Measurements from ENCODE around the gene BHLHE23.

The BHLHE23 gene

DNA sequence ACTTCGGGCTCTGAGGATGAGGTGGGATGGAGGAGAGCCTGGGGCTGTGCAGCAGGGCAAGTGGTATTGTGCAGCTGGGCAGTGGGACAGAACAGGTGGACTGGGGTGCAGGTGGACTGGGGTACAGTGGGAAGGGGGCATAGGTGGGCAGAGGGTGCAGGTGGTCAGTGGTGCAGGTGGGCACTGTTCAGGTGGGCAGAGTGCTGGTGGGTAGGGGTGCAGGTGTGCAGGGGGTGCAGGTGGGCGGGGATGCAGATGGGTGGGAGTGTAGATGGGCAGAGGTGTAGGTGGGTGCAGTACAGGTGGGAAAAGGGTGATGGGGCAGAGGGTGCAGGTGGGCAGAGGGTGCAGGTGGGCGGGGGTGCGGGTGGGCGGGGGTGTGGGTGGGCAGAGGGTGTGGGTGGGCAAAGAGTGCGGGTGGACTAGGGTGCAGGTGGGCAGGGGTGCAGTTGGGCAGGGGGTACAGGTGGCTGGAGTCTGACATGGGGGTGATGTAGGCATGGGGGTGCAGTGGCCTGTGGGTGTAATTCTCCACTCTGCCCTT, 20.4 kb downstream of the BHLHE23 start:
- DNase-seq = no peak

GRCh38 chr20:62985444-62985778, 21.4 kb downstream of the BHLHE23 start:
- no peak for DNase-seq

DNA sequence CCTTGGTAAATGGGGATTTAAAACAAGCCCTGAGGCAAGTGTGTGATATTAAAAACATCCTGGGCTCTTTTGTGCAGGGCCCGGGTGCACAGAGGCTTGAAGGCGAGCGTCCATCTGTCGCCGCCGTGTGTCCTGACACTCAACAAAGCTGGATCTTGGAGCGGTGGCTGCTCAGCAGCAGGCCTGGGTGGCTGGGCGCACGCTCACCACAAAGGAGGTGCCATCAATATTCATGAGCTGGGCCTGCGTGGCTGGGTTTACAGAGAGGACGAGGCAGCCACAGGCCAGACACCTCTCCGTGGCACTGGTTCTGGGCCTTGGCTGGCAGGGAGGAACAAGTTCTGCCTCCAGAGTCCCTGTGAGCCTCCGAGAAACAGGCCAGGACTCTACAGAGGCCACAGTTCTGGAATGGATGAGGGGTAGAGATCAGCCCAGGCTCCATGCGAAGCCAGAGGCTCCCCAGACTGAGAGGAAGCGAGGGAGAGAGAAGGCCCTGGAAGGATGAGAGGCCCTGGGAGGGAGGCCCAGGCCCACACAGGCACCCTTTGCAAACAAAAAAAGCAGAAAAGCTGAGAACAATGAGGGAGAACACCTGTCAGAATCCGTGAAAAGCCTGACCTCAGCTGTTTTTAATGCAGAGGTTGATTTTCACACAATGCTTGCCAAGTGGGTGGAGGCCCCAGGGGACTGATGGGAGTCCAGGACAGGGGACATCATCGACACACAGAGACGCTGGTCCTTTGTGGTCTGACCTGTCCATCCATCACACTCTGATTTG, 21.9 kb downstream of the BHLHE23 start:
- DNase-seq = no peak

- DNase-seq = no peak
These were observed 23.6 kb downstream of the BHLHE23 start for GRCh38 chr20:62983210-62983609.

- DNase-seq = no peak
These were observed 24.4 kb downstream of the BHLHE23 start for GRCh38 chr20:62982124-62983075.

- DNase-seq = no peak
These were observed 25.8 kb downstream of the BHLHE23 start for GRCh38 chr20:62980970-62981369.

DNA sequence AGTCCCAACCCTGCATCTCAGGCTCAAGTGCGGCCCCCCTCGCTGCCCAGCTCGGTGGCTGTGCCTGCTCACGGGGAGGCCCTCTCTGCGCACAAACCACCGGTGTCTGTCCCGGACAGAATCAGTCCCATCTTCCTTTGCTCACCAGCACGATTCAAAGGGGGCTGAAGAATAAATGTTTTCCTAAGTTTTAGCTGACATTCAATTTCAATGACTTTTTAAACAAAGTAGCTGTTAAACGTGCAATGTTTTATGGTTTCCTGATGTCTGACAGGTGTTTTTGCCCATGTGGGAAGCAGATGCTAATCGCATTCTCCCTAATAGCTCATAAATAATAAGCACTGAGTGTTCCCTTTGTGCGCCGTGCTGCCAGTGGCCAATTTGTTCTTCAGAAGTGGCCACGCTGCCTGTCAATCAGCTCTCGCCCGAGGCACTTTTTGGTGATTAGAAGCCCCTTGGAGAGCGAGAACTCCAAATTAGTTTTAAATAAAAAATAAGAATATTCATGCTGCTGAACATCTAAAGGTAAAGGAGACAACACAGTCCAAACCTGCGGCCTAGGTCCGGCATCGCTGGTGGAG, 26.3 kb downstream of the BHLHE23 start:
- DNase-seq = no peak

- no peak for DNase-seq
These were observed 26.8 kb downstream of the BHLHE23 start for GRCh38 chr20:62979876-62980373.

DNA sequence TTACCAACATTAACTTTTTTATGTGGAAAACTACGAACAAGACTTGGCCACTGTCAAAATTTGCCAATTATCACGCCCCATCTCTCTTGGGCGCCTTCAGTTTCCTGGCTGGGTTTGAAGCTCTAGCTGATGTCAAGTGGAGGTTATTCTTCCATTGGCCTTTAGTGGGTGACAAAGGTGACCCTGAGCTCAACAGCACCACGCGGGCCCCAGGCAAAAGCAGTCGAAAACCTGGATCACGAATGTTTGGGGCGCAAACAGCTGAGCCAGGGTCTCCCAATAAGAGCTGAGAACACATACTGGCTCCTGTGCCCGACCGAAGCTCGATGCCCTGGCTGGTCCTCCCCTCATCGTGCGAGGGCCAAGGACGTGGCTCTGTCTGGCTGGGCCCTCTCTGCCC, 27.5 kb downstream of the BHLHE23 start:
- no peak for DNase-seq

DNA sequence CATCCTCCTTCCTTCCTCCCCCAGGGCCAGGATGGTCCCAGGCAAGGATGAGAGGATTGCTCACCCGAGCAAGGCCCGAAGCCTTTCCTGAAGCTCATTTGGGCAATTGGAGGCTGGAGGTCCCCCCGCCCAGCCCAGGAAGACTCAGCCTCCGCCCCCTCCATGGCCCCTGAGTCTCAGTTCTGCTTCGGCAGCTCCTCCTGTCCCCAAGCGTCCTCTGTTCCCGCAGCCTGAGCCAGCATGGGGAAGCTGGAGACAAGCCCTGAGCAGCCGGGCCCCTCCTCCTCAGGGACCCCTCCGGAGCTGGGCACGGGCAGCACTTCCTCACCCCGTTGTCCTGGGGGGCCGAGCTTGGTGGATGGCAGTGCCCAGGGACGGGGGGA, 28.2 kb downstream of the BHLHE23 start:
- DNase-seq = no peak

DNA sequence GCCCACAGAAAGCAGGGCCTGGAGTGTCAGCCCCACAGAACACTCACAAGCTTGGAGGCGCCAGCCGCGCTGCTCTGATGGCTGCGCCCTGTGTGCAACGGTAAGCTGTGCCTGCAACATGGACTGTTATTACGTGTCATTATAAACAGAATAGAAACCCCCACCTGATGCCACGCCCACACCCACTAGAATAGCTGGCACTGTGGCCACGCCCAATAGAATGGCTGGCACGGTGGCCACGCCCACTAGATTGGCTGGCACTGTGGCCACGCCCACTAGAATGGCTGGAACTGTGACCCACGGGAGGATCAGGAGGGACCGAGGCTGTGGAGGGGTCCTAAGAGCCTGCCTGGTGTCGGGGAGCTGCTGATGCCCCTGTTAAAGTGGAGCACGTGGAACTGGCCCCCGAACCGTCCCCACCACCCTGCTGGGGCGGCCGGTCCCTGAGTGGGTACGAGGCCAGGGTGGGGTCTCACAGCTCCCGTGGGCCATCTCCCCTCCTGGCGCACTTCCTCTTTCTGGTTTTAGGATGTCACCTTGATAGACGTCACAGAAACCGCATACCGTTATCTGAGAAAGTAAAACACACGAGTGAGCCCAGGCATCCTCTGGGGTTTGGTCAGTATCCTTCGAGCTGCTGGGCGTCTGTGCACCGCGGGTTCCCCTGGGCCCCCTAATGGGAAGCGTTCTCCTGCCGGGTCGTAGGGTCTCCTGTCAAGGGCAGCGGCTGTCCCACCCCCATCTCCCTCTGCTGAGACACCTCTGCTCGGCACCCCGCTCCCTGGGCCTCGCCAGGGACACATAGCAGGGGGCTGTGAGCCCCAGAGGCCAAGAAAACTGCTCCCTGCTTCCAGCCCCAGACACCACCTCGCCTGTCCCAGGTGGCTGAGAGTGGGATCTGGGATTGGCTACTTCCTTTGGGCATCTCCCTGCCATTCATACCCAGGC, 28.9 kb downstream of the BHLHE23 start:
- DNase-seq = no peak

- DNase-seq = no peak
These were observed 29.9 kb downstream of the BHLHE23 start for GRCh38 chr20:62976886-62977285.

GRCh38 chr20:62975812-62976508, 30.8 kb downstream of the BHLHE23 start:
- no peak for DNase-seq

- DNase-seq = no peak
These were observed 31.5 kb downstream of the BHLHE23 start for GRCh38 chr20:62975251-62975760.

DNA sequence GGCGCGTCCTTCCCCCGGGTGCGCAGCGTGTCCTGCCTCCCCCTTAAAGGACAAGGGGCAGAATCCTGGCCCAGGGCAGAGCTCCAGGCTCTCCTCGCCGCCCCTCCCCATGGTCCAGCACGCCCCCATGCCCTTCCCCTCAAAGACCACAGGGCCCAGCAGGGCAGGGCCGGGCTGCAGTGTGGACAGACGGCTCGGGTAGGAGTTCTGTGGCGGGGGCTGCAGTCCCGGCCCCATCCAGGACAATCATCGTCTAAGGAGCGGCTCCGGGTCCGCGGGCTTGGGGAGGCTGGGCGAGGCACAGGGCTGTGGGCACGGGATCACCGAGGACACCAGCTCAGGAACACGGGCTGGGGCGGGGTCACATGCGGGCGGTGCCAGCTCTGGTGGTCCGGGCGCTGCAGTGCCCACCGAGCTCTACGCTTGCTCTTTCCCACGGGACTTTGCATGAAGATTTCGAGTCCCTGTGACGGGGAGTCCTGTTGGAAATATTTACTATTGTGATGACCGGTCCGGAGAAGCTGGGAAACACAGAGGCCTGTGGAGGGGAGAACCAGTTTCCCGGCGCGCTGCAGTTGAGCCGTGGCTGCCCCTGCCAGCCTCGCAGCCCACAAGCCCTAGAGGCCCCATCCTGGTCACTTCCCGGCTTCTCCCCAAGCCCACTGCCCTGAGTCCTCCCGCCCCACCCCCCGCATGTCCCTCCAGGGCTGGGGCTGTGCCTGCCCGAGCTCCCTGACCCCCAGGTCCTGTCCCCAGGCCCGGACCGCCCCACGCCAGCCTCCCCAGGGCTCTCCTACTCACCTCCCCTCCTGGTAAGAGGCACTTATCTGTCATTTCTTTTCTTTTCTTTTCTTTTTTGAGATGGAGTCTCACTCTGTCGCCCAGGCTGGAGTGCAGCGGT, 33.7 kb downstream of the BHLHE23 start:
- DNase-seq = no peak

DNA sequence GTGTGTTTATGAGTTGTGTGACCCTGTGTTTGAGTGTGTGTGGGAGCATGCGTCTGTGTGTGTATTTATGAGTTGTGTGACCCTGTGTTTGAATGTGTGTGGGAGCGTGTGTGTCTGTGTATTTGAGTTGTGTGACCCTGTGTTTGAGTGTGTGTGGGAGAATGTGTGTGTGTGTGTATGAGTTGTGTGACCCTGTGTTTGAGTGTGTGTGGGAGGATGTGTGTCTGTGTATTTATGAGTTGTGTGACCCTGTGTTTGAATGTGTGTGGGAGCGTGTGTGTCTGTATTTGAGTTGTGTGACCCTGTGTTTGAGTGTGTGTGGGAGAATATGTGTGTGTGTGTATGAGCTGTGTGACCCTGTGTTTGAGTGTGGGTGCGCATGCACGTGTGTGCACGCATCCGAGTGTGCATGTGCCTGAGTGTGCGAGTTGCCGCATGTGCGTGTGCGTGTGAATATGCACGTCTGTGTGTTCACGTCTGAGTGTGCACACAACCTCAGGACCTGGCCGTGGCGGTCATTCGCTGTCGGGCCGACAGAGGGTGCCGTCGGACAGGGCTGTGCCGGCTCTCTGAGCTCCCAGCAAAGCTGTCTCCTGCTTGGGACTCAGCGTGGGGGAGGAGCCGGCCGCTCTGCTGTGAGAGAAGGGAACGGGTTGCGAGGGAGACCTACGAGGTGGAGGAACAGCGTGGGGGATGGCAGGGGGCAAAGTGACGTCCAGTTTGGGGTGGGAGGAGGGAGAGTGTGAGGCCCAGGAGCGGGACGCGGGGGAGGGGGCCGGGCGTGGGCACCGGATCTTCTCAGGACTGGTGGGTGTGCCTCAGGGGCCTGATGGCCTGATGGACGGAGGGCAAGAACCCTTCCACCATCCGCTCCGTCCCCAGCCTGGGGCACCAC, 34.6 kb downstream of the BHLHE23 start:
- peak; percentile 67 for DNase-seq

- DNase-seq = no peak
These were observed 35.4 kb downstream of the BHLHE23 start for GRCh38 chr20:62971211-62971949.
